GM12872 (cell line): Measurements from ENCODE around the gene TCEANC.

ENCODE experiments used
- TF ChIP-seq, protein P1 (sequence below): IDR thresholded peaks from 3 replicates; pipeline ENCODE4 v1.5.1; 2011; ENCODE audit warnings: low read depth, mild to moderate bottlenecking, low read length, moderate library complexity; ENCODE audit not compliant: insufficient read depth

The TCEANC gene

DNA sequence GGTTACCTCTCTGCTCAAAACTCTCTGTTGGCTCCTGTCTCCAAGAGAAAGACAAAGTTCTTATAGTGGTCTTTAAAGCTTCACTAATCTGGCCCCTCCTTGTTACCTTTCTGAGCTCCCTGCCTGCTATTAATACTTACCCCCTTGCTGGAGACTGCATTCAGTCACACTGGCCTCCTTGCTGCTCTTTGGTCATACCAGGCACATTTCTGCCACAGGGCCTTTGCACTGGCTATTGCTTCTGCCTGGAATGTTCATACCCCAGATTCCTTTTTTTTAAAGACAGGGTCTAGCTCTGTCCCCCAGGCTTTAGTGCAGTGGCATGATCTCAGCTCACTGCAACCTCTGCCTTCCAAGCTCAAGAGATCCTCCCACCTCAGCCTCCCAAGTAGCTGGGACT lies 20.1 kb downstream of the TCEANC start:
- TF ChIP-seq, protein P1, sequence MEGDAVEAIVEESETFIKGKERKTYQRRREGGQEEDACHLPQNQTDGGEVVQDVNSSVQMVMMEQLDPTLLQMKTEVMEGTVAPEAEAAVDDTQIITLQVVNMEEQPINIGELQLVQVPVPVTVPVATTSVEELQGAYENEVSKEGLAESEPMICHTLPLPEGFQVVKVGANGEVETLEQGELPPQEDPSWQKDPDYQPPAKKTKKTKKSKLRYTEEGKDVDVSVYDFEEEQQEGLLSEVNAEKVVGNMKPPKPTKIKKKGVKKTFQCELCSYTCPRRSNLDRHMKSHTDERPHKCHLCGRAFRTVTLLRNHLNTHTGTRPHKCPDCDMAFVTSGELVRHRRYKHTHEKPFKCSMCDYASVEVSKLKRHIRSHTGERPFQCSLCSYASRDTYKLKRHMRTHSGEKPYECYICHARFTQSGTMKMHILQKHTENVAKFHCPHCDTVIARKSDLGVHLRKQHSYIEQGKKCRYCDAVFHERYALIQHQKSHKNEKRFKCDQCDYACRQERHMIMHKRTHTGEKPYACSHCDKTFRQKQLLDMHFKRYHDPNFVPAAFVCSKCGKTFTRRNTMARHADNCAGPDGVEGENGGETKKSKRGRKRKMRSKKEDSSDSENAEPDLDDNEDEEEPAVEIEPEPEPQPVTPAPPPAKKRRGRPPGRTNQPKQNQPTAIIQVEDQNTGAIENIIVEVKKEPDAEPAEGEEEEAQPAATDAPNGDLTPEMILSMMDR = no peak

DNA sequence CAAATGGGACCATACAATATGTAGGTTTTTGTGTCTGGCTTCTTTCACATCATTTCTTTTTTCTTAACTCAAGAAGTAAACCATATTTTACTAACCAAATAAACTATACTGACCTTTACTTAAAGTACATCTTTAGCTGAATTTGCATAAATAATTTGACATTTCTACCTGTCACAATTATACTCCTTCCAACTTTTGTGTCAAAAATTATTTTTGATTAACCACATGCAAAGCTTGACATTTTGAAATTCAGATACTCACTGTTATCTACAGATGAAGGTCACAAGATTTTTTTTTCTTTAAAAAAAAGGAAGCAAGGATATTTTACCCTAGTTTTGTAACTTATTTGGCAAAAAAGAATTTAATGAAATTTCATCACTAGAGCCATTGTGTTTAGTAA lies 23.9 kb downstream of the TCEANC start:
- TF ChIP-seq, protein P1 = no peak

- TF ChIP-seq, protein P1 = no peak
Measured at GRCh38 chrX:13681595-13681994, 28.7 kb downstream of the TCEANC start.

DNA sequence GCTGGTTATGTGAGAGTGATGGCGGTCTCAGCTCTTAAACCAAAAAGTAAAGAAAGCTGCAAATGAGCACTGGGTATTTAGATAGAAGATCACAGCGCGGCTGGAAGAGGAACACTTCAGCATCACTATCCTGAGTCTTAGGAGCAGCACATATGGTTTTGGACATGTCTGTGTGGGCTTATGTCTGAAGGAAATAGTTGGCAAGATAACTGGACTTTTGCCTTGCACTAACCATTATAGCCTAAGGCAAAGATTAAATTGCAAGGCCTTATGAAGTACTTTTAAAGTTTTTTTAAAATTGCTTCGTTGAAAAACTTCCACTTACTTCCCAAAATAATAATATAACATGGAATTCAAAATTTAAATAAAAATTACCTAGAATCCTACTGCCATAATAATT lies 31.4 kb downstream of the TCEANC start:
- TF ChIP-seq, protein P1 = no peak

- TF ChIP-seq, protein P1 = no peak
Measured at GRCh38 chrX:13685126-13685763, 32.3 kb downstream of the TCEANC start.

- TF ChIP-seq, protein P1 = no peak
Measured at GRCh38 chrX:13687203-13687602, 34.3 kb downstream of the TCEANC start.

- TF ChIP-seq, protein P1 = no peak
Measured at GRCh38 chrX:13688384-13688957, 35.5 kb downstream of the TCEANC start.
